ENCODE measurements around the gene TRABD2A.

DNA sequence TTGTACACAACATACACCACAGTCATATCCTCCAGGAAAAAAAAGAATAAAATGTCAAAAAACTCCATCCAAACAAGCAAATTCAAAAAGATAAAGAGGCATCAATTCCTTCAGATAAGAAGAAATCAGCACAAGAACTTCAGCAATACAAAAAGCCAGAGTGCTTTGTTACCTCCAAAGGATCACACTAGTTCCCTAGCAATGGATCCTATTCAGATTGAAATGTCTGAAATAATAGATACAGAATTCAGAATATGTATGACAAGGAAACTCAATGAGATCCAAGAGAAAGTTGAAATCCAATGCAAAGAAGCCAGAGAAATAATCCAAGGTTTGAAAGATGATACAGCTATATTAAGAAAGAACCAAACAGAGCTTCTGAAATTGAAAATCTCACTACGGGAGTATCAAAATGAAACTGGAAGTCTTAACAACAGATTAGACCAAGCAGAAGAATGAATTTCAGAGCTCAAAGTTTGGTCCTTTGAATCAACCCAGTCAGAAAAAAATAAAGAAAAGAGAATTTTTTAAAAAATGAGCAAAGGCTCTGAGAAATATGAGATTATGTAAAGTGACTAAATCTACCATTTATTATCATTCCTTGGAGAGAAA lies 80.6 kb downstream of the TRABD2A start:
- TF ChIP-seq, protein P1, sequence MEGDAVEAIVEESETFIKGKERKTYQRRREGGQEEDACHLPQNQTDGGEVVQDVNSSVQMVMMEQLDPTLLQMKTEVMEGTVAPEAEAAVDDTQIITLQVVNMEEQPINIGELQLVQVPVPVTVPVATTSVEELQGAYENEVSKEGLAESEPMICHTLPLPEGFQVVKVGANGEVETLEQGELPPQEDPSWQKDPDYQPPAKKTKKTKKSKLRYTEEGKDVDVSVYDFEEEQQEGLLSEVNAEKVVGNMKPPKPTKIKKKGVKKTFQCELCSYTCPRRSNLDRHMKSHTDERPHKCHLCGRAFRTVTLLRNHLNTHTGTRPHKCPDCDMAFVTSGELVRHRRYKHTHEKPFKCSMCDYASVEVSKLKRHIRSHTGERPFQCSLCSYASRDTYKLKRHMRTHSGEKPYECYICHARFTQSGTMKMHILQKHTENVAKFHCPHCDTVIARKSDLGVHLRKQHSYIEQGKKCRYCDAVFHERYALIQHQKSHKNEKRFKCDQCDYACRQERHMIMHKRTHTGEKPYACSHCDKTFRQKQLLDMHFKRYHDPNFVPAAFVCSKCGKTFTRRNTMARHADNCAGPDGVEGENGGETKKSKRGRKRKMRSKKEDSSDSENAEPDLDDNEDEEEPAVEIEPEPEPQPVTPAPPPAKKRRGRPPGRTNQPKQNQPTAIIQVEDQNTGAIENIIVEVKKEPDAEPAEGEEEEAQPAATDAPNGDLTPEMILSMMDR (optimal IDR thresholded peaks at IDR 0.05 in 1 of 3, IDR thresholded peaks at IDR 0.05 in 1 of 3, conservative IDR thresholded peaks at IDR 0.05 in 1 of 3; ENCODE audit: extremely low read depth in 1 of 3, insufficient read depth in 2 of 3, low read length in 3 of 3), result no peak
- no peak for TF ChIP-seq EZH2 (IDR thresholded peaks at IDR 0.05; ENCODE audit: low read length)

Data from keratinocyte (primary cell).